ENCODE data around the gene NOXA1. TPM values are rescaled to one million over a fixed set of nuclear protein-coding genes. Genes with fewer than 3 reads are reported as not detected.

Gene NOXA1
- polyA plus RNA-seq, 1 donor from 2014 or later = 1.7 TPM

- H3K27me3 ChIP-seq (ENCODE audit: insufficient read depth, low read depth, low read length) = no peaks in the 10 kb centered on the region
- no peak overlapping the region for H3K4me3 ChIP-seq (ENCODE audit: low read length)
- no peaks in the 10 kb centered on the region for H3K9me2 ChIP-seq (ENCODE audit: insufficient read depth, low read length)
- no peaks in the 10 kb centered on the region for H3F3A ChIP-seq (ENCODE audit: insufficient read depth, low read length, poor library complexity, severe bottlenecking)
- no peak overlapping the region for H2AFZ ChIP-seq (ENCODE audit: low read depth, low read length)
- H3K9me3 ChIP-seq (ENCODE audit: low read length) = no peaks in the 10 kb centered on the region
- no peak overlapping the region for H3K27ac ChIP-seq (ENCODE audit: low read length)
- no peaks in the 10 kb centered on the region for H3K36me3 ChIP-seq (ENCODE audit: insufficient read depth, low read length)
- no peaks in the 10 kb centered on the region for H3K79me2 ChIP-seq (replicated peaks; ENCODE audit: insufficient read depth, low read length)
- no peak for TF ChIP-seq EZH2 (IDR thresholded peaks at IDR 0.05; ENCODE audit: borderline replicate concordance, insufficient read depth, low read length, poor library complexity, severe bottlenecking)
- TF ChIP-seq MXI1 (conservative IDR thresholded peaks at IDR 0.05; ENCODE audit: poor library complexity, severe bottlenecking) = no peak
- no peak for TF ChIP-seq POLR2AphosphoS5 (IDR thresholded peaks at IDR 0.05)
- TF ChIP-seq EP300 (conservative IDR thresholded peaks at IDR 0.05; ENCODE audit: poor library complexity, severe bottlenecking) = no peak
- TF ChIP-seq REST (IDR thresholded peaks at IDR 0.05; ENCODE audit: borderline replicate concordance) = no peak
- TF ChIP-seq RAD21 (conservative IDR thresholded peaks at IDR 0.05) = no peak
- TF ChIP-seq CTCF (IDR thresholded peaks at IDR 0.05; ENCODE audit: poor library complexity, severe bottlenecking) = no peak
- no peak for TF ChIP-seq SMC3 (conservative IDR thresholded peaks at IDR 0.05; ENCODE audit: poor library complexity)
- no peak for TF ChIP-seq TAF1 (IDR thresholded peaks at IDR 0.05; ENCODE audit: low read depth)
- H4K20me1 ChIP-seq (ENCODE audit: insufficient read depth) = no peaks in the 10 kb centered on the region
- no peak overlapping the region for H3K4me2 ChIP-seq (ENCODE audit: low read length)
- no peak overlapping the region for H3K9ac ChIP-seq (ENCODE audit: low read length)
Measured at GRCh38 chr9:137431416-137431931, 8.3 kb downstream of the NOXA1 start.

- no peak overlapping the region for H3K27ac ChIP-seq (ENCODE audit: low read length)
Measured at GRCh38 chr9:137432687-137433348, 9.6 kb downstream of the NOXA1 start.

More at GRCh38 chr9:137432687-137433348, 9.6 kb downstream of the NOXA1 start:
- no peaks in the 10 kb centered on the region for H3K36me3 ChIP-seq (ENCODE audit: insufficient read depth, low read length)
- no peak overlapping the region for H3K4me2 ChIP-seq (ENCODE audit: low read length)
- no peaks in the 10 kb centered on the region for H3K9me3 ChIP-seq (ENCODE audit: low read length)
- H3K9ac ChIP-seq (ENCODE audit: low read length) = no peak overlapping the region
- no peak overlapping the region for H3K4me3 ChIP-seq (ENCODE audit: low read length)
- H3K79me2 ChIP-seq (replicated peaks; ENCODE audit: insufficient read depth, low read length) = no peaks in the 10 kb centered on the region
- H3F3A ChIP-seq (ENCODE audit: insufficient read depth, low read length, poor library complexity, severe bottlenecking) = no peaks in the 10 kb centered on the region
- no peak overlapping the region for H2AFZ ChIP-seq (ENCODE audit: low read depth, low read length)
- no peaks in the 10 kb centered on the region for H3K27me3 ChIP-seq (ENCODE audit: insufficient read depth, low read depth, low read length)
- TF ChIP-seq EP300 (conservative IDR thresholded peaks at IDR 0.05; ENCODE audit: poor library complexity, severe bottlenecking) (no peak), SMC3 (conservative IDR thresholded peaks at IDR 0.05; ENCODE audit: poor library complexity) (no peak), RAD21 (conservative IDR thresholded peaks at IDR 0.05) (no peak), REST (IDR thresholded peaks at IDR 0.05; ENCODE audit: borderline replicate concordance) (no peak), POLR2AphosphoS5 (IDR thresholded peaks at IDR 0.05) (no peak), MXI1 (conservative IDR thresholded peaks at IDR 0.05; ENCODE audit: poor library complexity, severe bottlenecking) (no peak), CTCF (IDR thresholded peaks at IDR 0.05; ENCODE audit: poor library complexity, severe bottlenecking) (no peak), TAF1 (IDR thresholded peaks at IDR 0.05; ENCODE audit: low read depth) (no peak), EZH2 (IDR thresholded peaks at IDR 0.05; ENCODE audit: borderline replicate concordance, insufficient read depth, low read length, poor library complexity, severe bottlenecking) (no peak)
- H3K9me2 ChIP-seq (ENCODE audit: insufficient read depth, low read length) = no peaks in the 10 kb centered on the region
- H4K20me1 ChIP-seq (ENCODE audit: insufficient read depth) = no peaks in the 10 kb centered on the region

All from neural cell (in vitro differentiated cells).